DMS153 (cell line): Measurements from ENCODE around the gene TUBAL3.
"Not testable (repeated sequence)": the region's sequence is repeated elsewhere in the genome, so short reads cannot be mapped to it uniquely, and the experiment has no call there.

Experiments used
- DNase-seq: peaks from one replicate; lab custom pipeline; 2025; lab: John Stamatoyannopoulos, UW

TUBAL3 gene

DNA sequence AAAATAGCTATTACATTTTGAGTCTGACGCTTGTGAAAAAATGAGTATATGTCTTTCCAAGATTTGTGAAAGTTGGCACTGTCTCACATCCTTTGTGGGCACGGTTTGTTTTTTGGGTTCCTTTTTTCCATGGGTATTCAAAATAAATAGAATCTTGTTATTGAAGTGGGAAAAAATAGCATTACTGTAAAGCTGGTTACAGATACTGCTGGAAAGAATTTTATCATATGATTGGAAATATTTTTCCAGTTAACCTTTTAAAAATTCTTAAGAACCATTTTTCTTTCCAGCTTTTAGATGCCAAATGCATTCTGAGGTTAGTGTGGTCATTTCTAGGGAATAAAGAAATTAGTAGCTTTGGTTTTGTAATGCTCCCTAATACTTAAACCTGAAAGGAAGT, 19.1 kb upstream of the TUBAL3 start:
- no peak for DNase-seq

DNA sequence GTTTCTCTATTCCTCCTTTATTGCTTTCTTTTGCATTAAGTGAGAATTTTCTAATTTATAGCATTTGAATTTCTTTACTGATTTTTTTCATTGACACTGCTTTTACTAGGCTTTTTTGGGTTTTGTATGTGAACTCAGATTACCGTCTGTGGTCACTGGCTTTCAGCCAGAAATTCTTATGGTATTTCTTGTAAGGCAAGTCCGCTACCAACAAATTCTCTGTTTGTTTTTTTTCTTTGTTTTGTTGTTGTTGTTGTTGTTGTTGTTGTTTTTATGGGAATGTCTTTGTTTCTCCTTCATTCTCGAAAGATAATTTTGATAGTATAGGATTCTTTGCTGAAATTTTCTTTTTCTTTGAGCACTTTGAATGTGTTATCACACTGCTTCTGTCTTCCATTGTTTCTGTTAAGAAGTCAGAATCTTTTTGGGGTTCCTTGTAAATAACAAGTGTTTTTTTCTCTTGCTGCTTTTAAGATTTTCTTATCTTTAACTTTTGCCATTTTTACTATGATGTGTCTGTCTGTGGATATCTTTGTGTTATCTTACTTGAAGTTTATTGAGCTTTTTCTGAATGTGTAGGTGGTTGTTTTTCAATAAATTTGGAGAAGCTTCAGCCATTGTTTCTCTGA, 15.0 kb upstream of the TUBAL3 start:
- no peak for DNase-seq

DNA sequence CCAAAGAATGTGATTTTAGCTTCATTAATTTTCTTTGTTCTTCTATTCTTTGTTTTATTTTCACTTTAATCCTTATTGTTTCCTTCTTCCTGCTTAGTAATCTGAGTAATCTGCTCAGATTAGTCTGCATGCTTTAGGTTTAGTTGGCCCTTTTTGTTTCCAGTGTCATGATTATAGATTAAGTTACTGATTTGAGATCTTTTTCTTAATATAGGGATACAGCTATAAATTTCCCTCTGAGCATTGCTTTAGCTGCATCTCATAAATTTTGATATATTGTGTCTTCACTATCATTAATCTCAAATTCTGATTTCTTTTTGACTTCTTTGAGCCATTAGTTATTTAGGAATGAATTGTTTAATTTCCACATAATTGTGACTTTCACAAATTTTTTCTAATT, 14.0 kb upstream of the TUBAL3 start:
- no peak for DNase-seq

DNA sequence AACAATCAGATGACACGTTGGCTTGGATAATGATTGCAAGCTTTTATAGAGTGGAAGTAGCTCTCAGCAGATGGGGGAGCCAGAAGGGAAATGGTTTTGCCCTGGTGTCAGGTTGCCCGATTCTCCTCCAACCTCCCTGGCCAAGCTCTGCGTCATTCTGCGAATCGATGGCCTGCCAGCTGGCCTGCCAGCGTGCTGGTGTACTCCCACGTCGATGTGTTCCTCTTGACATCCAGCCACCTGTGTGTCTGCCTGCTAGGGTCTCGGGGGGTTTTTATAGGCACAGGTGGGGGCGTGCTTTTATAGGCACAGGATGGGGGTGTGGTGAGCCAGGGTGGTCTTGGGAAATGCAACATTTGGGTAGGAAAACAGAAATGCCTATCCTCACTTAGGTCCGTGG, 12.4 kb upstream of the TUBAL3 start:
- no peak for DNase-seq

DNA sequence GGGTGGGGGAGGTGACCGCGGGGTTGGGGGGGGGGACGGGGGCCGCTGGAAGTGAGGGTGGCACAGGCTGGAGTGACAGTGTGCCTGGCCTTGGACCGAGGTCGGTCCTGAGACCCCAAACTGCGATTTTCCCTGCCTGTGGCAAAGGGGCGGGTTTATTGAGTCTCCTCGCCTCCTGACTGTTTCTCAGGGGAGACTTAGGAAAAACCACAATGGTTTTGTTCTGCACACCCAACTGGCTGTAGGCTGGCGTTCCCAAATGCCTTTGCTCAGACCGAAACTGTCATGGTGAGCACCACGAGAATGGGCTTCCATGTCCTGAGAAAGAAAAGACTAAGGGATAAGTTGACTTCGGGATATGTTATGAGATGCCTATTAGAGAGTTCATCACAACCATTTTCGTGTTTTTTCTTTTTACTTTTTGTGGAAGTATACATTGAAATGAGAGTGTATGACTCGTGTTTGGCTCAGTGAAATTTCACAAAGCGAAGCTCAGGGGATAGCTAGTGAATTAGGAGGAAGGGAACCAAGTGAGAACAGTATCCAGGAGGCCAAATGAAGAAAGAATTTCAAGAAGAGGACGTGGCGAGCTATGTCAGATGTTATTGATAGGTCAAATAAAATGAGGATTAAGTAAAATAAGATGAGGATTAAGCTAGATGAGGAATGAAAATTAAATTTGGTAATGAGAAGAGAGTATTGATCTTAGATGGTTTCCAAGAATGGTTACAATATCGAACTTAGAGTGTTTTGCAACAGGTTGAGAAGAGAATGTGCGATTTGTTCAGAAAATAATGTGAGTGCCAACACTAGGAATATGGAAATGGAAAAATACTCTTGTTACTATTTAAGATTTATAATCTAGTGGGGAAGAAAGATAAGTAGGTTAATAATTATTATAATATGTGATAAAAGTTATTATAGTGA, 8.6 kb upstream of the TUBAL3 start:
- no peak for DNase-seq

DNA sequence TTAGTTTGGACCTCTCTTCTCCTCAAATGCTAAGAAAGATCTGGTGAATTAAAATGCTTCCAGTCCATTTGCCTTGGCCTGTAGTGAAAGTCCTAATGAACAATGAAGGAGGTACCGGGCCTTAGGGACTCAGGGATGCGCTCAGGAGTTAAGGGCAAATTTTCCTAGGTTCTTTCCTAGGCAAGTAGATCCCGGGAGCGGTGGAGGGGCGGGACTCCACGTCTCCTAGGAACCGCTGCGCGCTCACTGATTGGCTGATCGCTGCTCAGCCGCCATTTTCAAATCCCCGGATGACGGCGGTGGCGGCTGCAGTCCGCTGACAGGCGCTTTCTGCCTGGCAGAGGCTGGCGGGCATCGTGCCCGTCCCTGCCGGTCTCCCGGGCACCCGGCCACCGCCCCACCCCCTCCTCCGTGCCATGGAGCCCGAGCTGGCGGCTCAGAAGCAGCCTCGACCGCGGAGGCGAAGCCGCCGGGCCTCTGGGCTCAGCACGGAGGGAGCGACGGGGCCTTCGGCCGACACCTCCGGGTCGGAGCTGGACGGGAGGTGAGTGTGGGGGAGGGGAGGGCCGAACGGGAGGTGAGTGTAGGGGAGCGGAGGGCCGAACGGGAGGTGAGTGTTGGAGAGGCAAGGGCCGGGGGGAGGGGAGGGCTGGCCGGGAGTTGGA, 7.8 kb upstream of the TUBAL3 start, which contains the start of gene NET1:
TSS of gene NET1 (plus strand) at position 281 of the 665 bp plus-strand sequence. CDS start at position 417, 136 bp downstream.
- peak; percentile 61 for DNase-seq

DNA sequence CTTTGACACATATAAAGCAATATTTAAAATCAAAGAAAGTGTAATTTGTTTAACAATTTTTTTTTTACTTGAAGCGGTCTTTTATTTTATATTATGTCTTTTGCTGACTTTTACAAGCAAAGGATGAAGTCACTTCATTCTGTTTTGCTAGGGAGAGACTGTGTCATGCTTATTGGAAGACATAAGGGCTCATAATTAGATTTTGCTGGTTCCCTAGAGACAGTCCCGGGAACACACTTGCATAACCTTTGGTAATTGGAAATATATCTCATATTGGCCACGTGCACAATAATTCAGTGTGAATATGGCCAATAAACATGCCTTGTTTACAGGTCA, 7.3 kb upstream of the TUBAL3 start:
- no peak for DNase-seq

DNA sequence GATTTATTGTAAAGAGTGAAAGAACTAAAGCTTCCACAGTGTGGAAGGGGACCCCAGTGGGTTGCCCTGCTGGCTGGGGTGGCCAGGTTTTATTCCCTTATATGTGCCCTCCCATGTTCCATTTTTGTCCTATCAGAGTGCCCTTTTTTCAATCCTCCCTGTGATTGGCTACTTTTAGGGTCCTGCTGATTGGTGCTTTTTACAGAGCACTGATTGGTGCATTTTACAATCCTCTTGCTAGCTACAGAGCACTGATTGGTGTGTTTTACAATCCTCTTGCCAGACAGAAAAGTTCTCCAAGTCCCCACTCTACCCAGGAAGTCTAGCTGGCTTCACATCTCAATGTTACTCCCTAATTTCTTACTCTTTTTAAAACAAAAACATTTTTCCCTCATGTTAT, 6.2 kb upstream of the TUBAL3 start:
- DNase-seq: not testable (repeated sequence)

DNA sequence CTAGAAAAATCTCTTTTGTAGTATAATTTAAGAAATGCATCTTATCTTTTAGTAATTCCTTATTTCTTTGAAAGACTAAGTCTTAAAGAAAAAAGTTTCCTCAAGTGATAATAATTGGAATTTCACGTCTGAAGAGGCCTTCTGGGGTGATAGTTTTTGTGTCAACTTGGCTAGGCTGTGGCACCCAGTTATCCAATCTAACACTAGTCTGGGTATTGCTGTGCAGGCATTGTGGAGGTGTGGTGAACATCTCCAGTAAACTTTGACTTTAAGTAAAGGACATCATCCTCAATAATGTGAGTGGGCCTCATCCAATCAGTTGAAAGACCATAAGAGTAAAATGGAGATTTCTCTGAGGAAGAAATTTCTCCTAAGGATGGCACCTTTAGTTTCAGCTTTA, 2.3 kb upstream of the TUBAL3 start:
- DNase-seq: no peak

DNA sequence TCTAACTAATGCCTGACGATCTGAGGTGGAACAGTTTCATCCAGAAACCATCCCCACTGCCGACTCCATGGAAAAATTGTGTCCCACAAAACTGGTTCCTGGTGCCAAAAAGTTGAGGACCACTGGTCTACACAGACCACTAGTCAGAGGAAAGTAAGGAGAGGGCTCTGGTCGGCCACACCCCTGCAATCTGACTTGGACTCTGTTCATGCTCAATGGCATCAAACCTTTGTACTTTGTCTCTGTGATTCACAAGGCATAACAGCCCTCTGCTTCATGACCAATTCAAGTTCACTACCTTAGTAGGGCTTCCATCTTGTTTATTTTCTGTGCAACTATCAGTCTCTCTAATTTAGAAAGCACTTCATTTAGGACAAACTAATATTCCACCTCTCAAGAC, 1.8 kb downstream of the TUBAL3 start:
- DNase-seq: no peak

DNA sequence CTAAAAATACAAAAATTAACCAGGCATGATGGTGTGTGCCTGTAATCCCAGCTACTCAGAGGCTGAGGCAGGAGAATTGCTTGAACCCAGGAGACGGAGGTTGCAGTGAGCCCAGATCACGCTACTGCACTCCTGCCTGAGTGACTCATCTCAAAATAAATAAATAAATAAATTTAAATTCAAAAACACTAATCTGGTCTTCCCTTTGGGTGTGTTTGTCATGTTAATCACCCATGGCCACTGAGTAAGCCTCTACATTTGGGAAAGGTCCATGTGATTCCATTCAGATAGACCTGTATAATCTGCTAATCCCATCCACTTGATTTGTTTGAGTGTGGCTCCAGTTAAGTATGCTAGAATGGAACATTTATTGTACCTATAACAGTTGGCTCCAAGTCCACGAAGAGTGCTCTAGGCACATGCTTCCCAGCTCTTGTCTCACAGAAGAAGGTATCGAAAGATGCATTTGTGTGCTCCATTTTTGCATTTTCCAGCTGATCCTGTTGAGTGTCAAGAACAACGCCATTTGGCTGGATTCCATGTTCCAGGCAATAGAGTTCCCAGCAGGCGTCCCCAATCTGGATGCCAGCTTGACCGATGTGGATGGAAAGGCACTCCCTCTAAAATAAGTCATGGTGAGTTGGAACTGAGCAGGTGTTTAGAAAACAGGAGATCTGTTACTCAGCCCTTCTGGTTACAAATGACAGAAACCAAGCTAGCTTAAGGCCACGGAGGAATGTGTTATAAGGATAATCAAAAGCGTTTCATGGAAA, 4.0 kb downstream of the TUBAL3 start:
- no peak for DNase-seq

DNA sequence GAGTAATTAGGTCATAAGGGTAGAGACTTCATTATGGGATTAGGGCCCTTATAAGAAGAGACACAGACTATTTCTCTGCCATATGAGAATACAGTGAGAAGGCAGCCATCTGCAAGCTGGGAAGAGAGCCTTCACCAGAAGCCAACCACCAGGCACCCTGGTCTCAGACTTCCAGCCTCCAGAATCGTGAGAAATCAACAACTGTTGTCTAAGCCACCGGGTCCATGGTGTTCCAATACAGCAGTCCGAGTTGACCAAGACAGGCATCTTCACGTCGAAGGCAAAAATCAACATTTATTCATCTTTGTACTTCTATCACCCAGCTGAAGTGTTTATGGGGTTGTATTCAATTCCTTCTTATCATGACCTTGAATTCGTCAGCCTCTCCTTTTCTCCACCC, 5.3 kb downstream of the TUBAL3 start:
- no peak for DNase-seq

DNA sequence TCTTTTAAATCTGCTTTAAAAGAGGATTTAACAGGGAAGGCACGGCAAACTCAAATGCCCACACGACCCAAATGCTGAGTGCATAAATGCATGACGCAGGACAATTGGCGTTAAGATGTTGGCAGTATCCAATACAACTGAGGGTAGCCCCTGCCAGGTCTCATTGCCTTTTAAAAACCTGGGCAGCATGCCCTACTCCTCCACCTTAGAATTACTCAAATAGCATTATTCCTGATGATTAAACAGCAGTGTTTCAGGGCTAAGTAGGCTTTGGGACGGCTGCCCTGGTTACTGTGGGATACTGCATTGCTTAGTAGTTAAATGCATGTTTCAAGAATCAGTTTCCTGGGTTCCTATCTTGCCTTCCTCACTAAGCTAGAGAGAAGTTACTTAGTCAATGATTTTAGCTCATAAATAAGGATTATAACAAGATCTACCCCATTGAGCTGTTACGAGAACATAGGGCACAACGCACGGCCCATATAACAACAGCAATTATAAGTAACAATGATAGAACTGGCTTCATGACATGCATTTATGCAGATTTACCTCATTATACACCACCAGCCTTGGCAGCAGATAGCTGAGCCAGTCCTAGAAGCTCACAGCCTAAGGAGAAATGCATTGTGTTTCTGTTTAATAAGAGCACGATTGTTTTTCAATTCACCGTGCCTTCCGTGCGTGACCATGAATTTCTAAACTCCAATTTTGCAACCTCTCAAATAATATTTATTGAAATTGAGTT, 7.9 kb downstream of the TUBAL3 start:
- no peak for DNase-seq

DNA sequence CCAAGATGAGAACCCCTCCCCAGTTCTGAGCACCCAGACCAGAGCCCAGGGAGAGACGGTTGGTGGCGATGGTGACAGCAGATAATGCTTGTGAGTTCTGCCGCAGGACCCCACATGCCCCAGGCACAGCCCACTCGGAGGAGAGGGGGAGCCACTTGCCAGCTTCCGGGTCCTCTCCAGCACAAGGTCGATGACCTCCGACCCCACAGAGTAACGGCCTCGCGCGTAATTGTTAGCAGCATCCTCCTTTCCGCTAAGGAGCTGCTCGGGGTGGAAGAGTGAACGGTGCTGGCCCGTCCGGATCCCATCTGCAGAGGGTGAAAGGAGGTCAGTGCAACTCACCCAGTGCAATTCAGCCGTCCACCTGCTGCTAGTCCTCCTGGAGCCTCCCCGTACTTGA, 9.5 kb downstream of the TUBAL3 start:
- DNase-seq: no peak

DNA sequence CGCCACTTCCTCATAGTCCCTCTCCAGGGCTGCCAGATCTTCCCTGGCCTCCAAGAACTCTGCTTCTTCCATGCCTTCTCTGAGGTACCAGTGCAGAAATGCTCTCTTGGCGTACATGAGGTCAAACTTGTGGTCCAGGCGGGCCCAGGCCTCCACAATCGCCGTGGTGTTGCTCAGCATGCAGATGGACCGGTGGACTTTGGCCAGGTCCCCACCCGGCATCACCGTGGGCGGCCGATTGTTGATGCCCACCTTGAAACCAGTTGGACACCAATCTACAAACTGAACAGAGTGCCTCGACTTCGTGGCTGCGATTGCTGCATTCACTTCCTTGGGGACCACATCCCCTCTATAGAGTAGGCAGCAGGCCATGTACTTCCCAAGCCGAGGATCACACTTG, 11.1 kb downstream of the TUBAL3 start:
- no peak for DNase-seq

DNA sequence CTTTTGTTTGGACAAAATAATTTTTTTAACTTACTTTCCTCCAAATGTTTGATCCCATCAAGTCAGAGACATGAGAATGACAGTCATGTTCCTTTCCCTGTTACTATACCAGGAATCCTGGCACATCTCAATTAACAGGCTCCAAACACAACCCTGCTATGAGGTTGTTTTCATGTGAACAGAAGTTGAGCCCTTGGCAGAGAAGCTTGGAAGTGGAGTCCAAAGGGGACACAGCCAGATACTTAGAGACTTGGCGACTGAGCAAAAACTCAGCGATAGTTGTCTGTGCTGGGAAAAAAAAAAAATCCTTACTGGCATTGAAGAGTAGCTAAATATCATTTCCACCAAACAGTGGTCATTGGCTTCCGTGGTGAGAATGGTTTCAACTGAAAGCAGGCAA, 12.8 kb downstream of the TUBAL3 start:
- DNase-seq: no peak

DNA sequence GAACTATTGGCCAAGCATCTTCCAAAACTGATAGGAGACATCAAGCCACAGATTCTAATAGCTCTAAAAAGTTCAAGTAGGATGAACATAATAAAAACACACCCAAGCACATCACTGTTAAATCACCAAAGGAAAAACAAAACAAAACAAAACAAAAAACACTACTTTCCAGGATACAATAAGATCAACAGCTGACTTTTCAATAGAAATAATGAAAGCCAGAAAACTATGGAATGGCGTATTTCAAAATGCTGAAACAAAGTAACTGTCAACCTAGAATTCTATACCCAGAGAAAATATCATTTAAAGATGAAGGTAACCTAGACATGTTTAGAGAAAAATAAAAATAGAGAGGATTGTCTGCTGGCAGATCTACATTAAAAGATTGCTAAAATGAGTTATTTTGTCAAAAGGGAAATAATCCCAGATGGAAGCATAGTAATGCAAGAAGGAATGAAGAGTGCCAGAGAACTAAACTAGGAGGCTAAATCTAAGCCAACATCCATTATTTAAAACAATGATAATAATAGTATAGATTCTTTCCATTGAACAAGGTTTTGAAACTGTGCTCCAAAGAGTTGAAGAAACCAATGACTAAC, 13.9 kb downstream of the TUBAL3 start:
- no peak for DNase-seq

DNA sequence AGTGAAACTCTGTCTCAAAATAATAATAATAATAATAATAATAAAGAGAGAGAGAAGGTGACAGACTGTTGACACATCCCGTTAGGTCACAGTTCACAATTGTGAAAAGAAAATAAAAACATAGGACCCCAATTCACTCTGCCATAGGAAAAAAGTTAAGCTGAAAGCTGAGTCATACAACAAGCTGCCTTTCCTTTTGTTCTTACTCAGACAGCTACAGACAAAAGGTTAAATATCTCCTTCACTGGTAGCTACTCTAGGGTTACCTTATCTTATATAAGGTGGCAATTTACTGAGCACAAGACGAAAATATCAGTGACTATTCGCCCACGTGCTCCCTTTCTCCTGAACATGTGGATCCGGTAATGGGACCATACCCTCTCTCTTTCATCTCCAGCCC, 17.5 kb downstream of the TUBAL3 start:
- no peak for DNase-seq

DNA sequence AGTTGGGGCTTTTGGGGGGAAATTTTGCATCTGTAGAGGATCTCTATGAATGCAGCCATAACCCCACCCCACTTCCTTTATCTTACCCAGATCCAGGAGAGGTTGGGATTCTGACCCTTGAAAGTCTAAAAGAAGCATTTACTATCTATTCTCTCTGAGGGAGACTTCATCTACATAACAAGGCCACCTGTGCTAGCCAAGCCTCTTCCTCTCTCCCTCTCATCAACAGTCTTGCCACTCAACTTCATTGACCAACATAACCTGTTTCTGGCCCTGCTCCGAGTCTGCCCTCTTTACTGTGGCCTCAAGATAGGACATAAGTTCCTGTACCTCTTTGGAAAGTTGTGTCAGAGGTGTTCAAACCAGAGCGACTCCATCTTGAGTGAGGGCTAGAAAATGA, 19.4 kb downstream of the TUBAL3 start:
- no peak for DNase-seq

DNA sequence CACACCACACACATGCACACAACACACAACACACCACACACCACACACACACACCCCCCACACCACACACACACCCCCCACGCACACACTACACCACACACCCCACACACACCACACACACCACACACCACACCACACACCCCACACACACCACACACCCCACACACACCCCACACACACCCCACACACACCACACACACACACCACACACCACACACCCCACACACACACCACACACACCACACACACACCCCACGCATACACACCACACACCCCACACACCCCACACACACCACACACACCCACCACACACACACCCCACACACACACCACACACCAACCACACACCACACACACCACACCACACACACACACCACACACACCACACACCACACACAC, 23.4 kb downstream of the TUBAL3 start:
- no peak for DNase-seq

DNA sequence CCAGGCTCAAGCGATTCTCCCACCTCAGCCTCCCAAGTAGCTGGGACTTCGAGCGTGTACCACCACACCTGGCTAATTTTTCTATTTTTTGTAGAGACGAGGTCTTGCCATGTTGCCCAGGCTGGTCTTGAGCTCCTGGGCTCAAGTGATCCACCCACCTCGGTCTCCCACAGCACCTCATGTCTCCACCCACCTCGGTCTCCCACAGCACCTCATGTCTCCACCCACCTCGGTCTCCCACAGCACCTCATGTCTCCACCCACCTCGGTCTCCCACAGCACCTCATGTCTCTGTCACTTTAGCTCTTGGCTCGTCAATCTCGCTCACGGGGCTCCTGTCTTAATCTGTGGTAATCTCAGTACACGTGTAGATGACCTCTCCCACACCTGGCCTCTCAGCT, 24.2 kb downstream of the TUBAL3 start:
- not testable (repeated sequence) for DNase-seq
